Body of pancreas (tissue), 4 donors: ENCODE measurements around the gene USH2A.

Source experiments
- POLR2A ChIP-seq, 3 donors: fragments of 450-650 bp; IDR thresholded peaks; one replicate each; pipeline ENCODE4 v1.6.1; 2016; ENCODE audit warnings: antibody characterized with exemption in 3 of 3, mild to moderate bottlenecking in 2 of 3
- TF ChIP-seq, protein P1 (sequence below), 7 experiments: fragments of 450-650 bp in 4 of 7; fragments of 200-600 bp in 3 of 7; sonication (generic) in 3 of 7; IDR thresholded peaks; one replicate each; pipeline ENCODE4 v1.5.1; 2016 to 2019; ENCODE audit warnings: antibody characterized with exemption in 7 of 7

DNA sequence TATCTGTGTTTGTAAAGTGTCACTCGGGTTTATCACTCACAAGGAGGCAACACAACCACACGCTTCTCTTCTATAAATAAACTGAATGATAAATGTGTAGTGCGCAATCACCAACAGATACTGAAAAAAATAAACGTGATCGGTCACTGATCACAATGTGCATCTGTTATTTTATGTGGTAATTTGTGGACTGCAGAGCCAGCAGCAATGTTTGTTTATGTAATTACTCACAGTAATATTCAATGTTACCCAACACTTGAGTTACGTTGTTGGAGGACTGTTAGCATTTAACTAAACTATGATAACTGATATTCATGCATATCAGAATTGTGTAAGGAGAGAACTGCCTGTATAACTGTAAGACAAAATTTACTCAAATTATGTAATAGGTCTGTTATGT is 129.6 kb downstream of the USH2A start:
- TF ChIP-seq, protein P1, sequence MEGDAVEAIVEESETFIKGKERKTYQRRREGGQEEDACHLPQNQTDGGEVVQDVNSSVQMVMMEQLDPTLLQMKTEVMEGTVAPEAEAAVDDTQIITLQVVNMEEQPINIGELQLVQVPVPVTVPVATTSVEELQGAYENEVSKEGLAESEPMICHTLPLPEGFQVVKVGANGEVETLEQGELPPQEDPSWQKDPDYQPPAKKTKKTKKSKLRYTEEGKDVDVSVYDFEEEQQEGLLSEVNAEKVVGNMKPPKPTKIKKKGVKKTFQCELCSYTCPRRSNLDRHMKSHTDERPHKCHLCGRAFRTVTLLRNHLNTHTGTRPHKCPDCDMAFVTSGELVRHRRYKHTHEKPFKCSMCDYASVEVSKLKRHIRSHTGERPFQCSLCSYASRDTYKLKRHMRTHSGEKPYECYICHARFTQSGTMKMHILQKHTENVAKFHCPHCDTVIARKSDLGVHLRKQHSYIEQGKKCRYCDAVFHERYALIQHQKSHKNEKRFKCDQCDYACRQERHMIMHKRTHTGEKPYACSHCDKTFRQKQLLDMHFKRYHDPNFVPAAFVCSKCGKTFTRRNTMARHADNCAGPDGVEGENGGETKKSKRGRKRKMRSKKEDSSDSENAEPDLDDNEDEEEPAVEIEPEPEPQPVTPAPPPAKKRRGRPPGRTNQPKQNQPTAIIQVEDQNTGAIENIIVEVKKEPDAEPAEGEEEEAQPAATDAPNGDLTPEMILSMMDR (IDR thresholded peaks at IDR 0.05): no peak
- TF ChIP-seq POLR2A (IDR thresholded peaks at IDR 0.05): no peak
